Common myeloid progenitor, CD34-positive (primary cell): ENCODE data around the gene LPAR1.

ENCODE experiments used
- CTCF ChIA-PET: fragments of 350-600 bp; sonication (Branson Sonifier 250); formaldehyde crosslinking; loops from one replicate; lab custom pipeline; 2021; ENCODE audit warnings: antibody characterized with exemption; lab: Charles Lee
- POLR2A ChIA-PET: fragments of 350-600 bp; sonication (Branson Sonifier 250); formaldehyde crosslinking; loops from one replicate; lab custom pipeline; 2021; ENCODE audit warnings: antibody characterized with exemption; lab: Charles Lee
- DNase-seq, 3 donors: peaks; one replicate each; pipeline versions ENCODE4 v3.0.0 to v3.0.0-alpha.2; 2013
- H3K27ac ChIP-seq, 2 experiments: 1 replicate in 1 of 2; 2 replicates in 1 of 2; pipeline ENCODE4 v1.7.0; 2013; ENCODE audit warnings: inconsistent platforms in 2 of 2, low read length in 2 of 2, mild to moderate bottlenecking in 2 of 2, low read depth in 1 of 2, moderate library complexity in 1 of 2; ENCODE audit not compliant: severe bottlenecking in 2 of 2, insufficient read depth in 1 of 2, poor library complexity in 1 of 2
- H3K27me3 ChIP-seq, 5 experiments: replicated peaks in 2 of 5; 1 replicate in 3 of 5; 2 replicates in 2 of 5; pipeline versions ENCODE4 v1.6.1 to v1.7.0; 2013; ENCODE audit warnings: low read length in 4 of 5, mild to moderate bottlenecking in 2 of 5, moderate library complexity in 2 of 5, inconsistent platforms in 1 of 5; ENCODE audit not compliant: insufficient read depth in 5 of 5, control insufficient read depth in 4 of 5
- H3K36me3 ChIP-seq, 4 experiments: 1 replicate in 2 of 4; 2 replicates in 2 of 4; pipeline versions ENCODE4 v1.6.1 to v1.7.0; 2013; ENCODE audit warnings: low read length in 3 of 4, control low read depth in 1 of 4, mild to moderate bottlenecking in 1 of 4; ENCODE audit not compliant: control insufficient read depth in 4 of 4, insufficient read depth in 4 of 4
- H3K4me1 ChIP-seq, 4 experiments: 1 replicate in 3 of 4; 2 replicates in 1 of 4; pipeline versions ENCODE4 v1.6.1 to v1.7.1; 2013; ENCODE audit warnings: low read length in 3 of 4, mild to moderate bottlenecking in 3 of 4, control low read depth in 1 of 4, inconsistent platforms in 1 of 4, moderate library complexity in 1 of 4; ENCODE audit not compliant: control insufficient read depth in 4 of 4, insufficient read depth in 4 of 4; ENCODE audit errors: control extremely low read depth in 1 of 4
- H3K4me3 ChIP-seq, 7 experiments: 1 replicate in 4 of 7; 2 replicates in 3 of 7; pipeline versions ENCODE4 v1.5.1 to v1.7.0; 2013; ENCODE audit warnings: mild to moderate bottlenecking in 7 of 7, low read length in 6 of 7, moderate library complexity in 6 of 7, inconsistent platforms in 2 of 7, low read depth in 2 of 7, control low read depth in 1 of 7; ENCODE audit not compliant: insufficient read depth in 4 of 7, control insufficient read depth in 1 of 7; ENCODE audit errors: extremely low read depth in 1 of 7
- H3K9me3 ChIP-seq, 5 experiments: 1 replicate in 4 of 5; 2 replicates in 1 of 5; pipeline versions ENCODE4 v1.6.1 to v1.7.1; 2013; ENCODE audit warnings: low read length in 4 of 5, mild to moderate bottlenecking in 2 of 5, inconsistent platforms in 1 of 5, low read depth in 1 of 5, moderate library complexity in 1 of 5; ENCODE audit not compliant: control insufficient read depth in 4 of 5, insufficient read depth in 2 of 5; ENCODE audit errors: control extremely low read depth in 1 of 5
- WGBS: methylation state at CpG from one replicate; pipeline ENCODE4 v1.1.5; 2013; ENCODE audit not compliant: insufficient coverage; 5-methylcytosine and 5-hydroxymethylcytosine counted together

The LPAR1 gene

DNA sequence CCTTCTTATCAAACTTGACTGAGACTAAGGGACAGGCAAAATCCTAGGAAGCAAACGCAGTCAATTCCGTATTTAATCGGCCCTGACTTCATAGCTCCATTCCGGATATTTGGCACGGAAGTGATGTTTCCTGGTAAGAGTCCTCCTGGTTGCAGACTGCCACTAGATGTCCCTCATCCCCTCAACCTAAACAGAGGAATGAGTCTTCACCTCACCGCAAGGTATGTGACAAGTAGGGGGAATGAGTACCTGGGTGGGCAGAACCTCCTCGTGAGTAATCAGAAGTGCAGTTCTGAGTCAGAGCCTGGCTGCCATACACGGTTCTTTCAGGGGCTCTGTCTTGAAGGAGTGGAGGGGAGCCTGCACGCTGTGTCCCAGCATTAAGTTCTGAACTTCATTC lies 196.1 kb downstream of the LPAR1 start:
- Histone ChIP-seq H3K4me1 (peaks cover 0 to 2% (median 0%) of the 10 kb centered on the region in 4 experiments), H3K36me3 (no peaks in the 10 kb centered on the region), H3K27me3 (no peaks in the 10 kb centered on the region), H3K27ac (no peak overlapping the region), H3K9me3 (no peaks in the 10 kb centered on the region), H3K4me3 (no peak overlapping the region)
- CTCF ChIA-PET: no interaction called here
- POLR2A ChIA-PET: no interaction called here
- DNase-seq: no peak
- WGBS: 95% methylated on average over 9 of the region's 9 CpGs

DNA sequence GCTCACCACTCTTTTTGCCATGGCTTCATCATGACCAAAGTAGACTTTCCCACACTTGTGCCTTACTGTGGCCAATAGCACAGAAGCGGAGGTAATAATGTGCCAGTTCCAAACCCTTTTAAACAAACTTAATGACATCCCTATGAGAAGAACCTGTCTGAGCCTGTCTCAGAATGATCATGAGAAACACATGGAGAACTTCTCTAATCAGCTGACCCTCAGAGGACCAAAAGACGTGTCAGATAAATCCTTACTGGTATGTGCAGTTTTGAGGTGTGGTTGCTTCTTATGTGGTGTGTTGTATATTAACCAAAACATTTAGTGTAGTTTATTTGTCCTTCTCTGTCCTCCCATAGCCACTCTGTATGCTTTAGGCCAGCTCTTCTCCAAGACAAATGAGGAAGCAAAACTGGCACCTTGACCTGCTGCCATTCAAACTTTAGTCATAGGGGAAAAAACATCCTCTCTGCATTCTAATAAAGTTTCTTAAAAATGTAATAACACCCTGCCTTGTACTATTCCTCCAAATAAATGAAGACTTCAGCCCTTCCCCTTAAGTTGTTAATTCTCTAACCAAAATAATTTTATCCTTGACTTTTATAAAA lies 200.8 kb downstream of the LPAR1 start:
- Histone ChIP-seq H3K4me3 (no peak overlapping the region), H3K27ac (no peak overlapping the region), H3K9me3 (no peaks in the 10 kb centered on the region), H3K27me3 (no peaks in the 10 kb centered on the region), H3K4me1 (peaks cover 0 to 2% (median 0%) of the 10 kb centered on the region in 4 experiments), H3K36me3 (no peaks in the 10 kb centered on the region)
- no CpG with 5 or more reads among the region's 2 CpGs for WGBS
- ChIA-PET POLR2A (no interaction called here), CTCF (no interaction called here)
- DNase-seq: no peak

DNA sequence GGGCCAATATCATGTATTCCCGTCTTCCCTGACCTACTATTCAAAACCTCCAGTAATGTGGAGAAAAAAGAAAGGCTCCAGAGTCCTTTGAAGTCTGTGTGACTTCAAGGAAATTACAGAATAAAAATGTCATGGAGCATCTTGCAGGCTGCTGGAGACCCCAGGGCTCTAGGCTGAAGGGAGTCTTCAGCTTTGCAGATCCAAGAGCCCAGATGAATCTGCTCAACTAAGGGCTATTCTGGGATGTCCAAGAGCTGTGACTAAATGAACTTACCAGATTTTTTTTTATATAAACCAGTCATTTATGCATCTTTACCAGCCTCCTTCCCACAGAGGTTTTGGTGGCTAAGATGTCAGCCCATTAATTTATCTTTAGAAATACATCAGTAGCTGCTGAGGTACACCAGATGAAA lies 202.4 kb downstream of the LPAR1 start:
- POLR2A ChIA-PET: interaction anchor here (0.6 kb wide), 1 partner anchor 235 kb away, joined by 3 read pairs; no protein-coding TSS in a partner anchor
- 100% methylated on average over 1 of the region's 1 CpG for WGBS
- DNase-seq: no peak

DNA sequence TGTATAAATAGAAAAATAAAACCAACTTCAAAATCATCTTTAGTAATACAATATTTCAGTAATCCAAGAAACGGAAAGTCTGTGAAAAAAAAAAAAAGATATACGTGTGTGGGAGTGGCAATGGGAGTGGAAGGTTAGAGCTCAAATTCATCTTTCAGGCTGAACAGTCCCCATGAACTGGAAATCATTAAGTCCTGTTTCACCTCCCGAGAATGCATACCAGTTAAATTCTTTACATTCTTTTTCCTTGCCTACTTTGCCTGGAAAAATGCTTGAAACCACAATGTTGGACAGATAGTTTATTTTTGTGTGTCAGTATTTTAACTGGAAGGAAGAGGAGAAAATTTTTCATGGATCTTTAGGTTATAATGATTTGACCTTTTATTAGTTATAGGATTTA lies 202.9 kb downstream of the LPAR1 start:
- no CpG with 5 or more reads among the region's 3 CpGs for WGBS
- no peak overlapping the region for H3K4me3 ChIP-seq
- CTCF ChIA-PET: no interaction called here

More for the DNA sequence above, 202.4 kb downstream of the LPAR1 start:
- Histone ChIP-seq H3K4me1 (peaks cover 0 to 2% (median 0%) of the 10 kb centered on the region in 4 experiments), H3K27ac (no peak overlapping the region), H3K27me3 (no peaks in the 10 kb centered on the region), H3K4me3 (no peak overlapping the region), H3K36me3 (no peaks in the 10 kb centered on the region), H3K9me3 (no peaks in the 10 kb centered on the region)
- CTCF ChIA-PET: no interaction called here

DNA sequence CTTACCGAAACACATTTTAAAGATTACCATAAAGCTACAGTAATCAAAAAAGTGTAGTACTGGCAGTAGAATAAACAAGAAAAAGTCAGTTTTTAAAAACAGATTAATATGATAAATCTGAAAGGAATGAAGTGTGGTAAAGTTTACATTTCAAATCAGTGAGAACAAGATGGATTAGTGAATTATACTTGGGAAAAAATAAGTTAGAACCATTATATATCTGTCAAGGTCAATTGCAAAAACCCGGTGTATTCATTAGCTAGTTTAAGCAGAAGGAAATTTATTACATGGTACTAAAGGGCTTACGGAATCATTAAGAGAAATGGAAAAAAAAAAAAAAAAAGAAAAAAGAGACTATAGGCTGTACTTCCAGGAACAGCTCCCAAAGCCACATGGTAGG lies 205.3 kb downstream of the LPAR1 start:
- no peak overlapping the region for H3K27ac ChIP-seq
- DNase-seq: no peak
- no peaks in the 10 kb centered on the region for H3K27me3 ChIP-seq
- POLR2A ChIA-PET: no interaction called here
- CTCF ChIA-PET: no interaction called here
- WGBS: 93% methylated on average over 2 of the region's 3 CpGs
- no peaks in the 10 kb centered on the region for H3K36me3 ChIP-seq
- H3K9me3 ChIP-seq: no peaks in the 10 kb centered on the region
- H3K4me3 ChIP-seq: no peak overlapping the region
- H3K4me1 ChIP-seq: no peaks in the 10 kb centered on the region

More for the DNA sequence above, 202.9 kb downstream of the LPAR1 start:
- Histone ChIP-seq H3K9me3 (no peaks in the 10 kb centered on the region), H3K4me1 (no peaks in the 10 kb centered on the region), H3K36me3 (no peaks in the 10 kb centered on the region), H3K27me3 (no peaks in the 10 kb centered on the region), H3K27ac (no peak overlapping the region)
- POLR2A ChIA-PET: interaction anchor here (0.6 kb wide), 1 partner anchor 236 kb away, joined by 3 read pairs; no protein-coding TSS in a partner anchor
- no peak for DNase-seq

DNA sequence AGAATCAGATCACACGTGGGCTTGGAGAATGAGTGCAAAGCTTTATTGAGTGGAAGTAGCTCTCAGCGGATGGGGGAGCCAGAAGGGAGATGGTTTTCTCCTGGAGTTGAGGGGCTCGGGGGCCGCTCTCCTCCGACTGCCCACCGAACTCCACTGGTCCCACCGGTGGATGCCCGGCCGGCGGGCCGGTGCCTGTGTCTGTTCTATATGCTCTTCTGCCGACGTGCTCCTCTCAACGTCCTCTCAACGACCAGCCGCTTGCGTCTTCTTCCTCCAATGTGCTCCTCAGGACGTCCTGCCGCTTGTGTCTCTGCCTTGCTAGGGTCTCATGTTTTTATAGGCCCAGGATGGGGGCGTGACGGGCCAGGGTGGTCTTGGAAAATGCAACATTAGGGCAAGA lies 207.8 kb downstream of the LPAR1 start:
- WGBS: 98% methylated on average over 15 of the region's 21 CpGs
- no peak overlapping the region for H3K27ac ChIP-seq
- H3K4me1 ChIP-seq: no peaks in the 10 kb centered on the region
- no peaks in the 10 kb centered on the region for H3K27me3 ChIP-seq
- H3K9me3 ChIP-seq: no peaks in the 10 kb centered on the region
- no peak for DNase-seq
- ChIA-PET POLR2A (no interaction called here), CTCF (no interaction called here)
- H3K36me3 ChIP-seq: no peaks in the 10 kb centered on the region
- no peak overlapping the region for H3K4me3 ChIP-seq

DNA sequence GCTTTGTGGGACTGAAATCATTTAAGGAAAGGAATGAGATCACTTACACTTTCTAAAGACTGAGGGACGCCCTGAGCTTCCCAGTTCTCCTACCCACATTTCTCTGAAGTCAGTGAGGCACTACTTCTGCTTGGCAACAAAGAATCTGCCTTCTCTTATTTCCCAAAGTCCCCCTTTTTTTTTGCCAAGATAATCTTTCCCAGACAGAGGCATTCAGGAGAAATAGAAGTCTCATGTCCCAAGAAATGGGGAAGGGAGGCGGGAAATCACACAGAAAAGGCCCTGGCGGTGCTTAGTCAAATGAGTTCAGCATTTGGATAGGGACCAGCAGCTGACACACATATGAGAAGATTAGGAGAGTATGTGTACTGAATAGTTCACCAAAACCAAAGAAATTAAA lies 210.0 kb downstream of the LPAR1 start:
- POLR2A ChIA-PET: no interaction called here
- Histone ChIP-seq H3K27ac (no peak overlapping the region), H3K36me3 (no peaks in the 10 kb centered on the region), H3K9me3 (no peaks in the 10 kb centered on the region), H3K4me3 (no peak overlapping the region), H3K27me3 (no peaks in the 10 kb centered on the region), H3K4me1 (no peaks in the 10 kb centered on the region)
- CTCF ChIA-PET: no interaction called here
- WGBS: 93% methylated on average over 3 of the region's 3 CpGs
- DNase-seq: no peak
